Activated T-cell treated with anti-CD3 and anti-CD28 coated beads for 1 hour (primary cell): ENCODE measurements around the gene KANK4.

Source experiments
- DNase-seq: peaks from one replicate; pipeline ENCODE4 v3.0.0-alpha.2; 2020; ENCODE audit warnings: low read depth

The KANK4 gene

DNA sequence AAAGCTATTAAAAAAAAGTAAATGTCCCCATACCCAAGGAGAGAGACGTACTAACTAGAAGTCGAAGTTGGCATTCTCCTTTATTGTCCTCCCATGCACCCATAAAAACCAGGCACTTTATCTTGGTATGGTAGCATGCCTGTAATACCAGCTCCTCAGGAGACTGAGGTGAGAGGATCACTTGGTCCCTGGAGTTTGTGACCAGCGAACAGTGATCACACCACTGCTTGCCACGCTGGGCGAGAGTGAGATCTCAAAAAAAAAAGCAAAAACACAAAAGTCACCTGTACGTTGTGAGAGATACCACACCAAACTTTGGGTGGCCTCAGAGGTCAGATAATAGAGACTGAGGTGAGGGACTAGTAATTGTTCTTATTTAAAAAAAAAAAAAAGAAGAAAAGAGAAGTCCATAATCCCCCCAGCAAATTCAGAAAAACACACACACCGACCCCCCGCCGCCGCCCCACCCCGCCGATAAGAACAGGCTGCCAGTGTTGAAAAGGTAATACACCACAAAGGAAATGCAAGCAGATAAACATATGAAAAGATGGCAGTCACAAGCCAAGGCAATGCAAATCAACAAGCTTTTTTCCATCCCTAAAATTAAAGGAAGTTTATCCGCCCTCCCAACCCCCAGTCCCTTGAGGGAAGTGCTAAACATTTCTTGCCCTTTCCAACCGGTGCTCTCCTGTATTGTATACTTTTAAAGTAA lies 121.0 kb downstream of the KANK4 start:
- no peak for DNase-seq

GRCh38 chr1:62196086-62196690 lies 123.0 kb downstream of the KANK4 start:
- no peak for DNase-seq

DNA sequence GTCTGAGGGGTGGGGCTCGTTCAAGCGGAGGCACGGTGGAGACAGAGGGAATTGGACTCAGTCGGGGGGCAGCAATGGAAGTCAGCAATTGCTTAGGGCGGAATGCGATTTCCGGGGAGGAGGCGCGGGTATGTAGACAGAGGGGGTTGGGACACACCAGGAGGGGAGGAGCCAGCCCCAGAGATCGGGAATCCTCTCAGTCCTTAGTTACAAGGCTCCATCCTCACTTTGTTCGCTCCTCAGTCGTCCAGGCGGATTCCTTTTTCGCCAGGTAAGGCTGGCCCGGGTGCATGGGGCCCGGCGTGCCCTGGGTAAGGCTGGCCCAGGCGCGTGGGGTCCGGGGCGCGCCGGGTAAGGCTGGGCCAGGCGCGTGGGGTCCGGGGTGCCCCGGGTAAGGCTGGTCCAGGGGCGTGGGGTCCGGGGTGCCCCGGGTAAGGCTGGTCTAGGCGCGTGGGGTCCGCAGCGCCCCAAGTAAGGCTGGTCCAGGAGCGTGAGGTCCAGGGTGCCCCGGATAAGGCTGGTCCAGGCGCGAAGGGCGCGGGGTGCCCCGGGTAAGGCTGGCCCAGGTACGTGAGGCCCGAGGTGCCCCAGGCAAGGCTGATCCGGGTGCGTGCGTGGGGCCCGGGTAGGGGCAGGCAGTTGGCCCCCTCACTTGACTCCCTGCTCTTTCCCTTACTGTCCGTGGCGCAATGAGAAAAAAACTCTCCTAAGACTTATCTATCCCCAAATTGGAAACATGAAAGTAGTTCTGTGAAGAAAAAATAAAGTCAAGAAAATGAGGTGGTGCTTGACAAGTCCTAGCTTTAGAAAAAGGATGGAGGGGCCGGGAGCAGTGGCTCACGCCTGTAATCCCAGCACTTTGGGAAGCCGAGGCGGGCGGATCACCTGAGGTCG lies 124.3 kb downstream of the KANK4 start, which contains the start of gene L1TD1:
L1TD1 (plus strand) TSS at position 199 of the 894 bp plus-strand sequence. CDS start 11,780 bp downstream, outside the sequence.
- DNase-seq, result no peak

DNA sequence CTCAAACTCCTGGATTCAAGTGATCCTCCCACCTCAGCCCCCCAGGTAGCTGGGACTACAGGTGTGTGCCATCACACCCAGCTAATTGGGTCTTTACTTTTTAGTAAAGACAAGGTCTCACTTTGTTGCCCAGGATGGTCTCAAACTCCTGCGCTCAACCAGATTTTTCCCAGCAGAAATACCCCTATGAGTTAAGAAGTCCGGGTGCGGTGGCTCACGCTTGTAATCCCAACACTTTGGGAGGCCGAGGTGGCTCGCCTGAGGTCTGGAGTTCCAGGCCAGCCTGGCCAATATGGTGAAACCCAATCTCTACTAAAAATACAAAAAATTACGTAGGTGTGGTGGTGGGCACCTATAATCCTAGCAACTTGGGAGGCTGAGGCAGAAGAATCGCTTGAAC lies 131.1 kb downstream of the KANK4 start:
- DNase-seq, result no peak

- DNase-seq, result no peak
These were observed 131.7 kb downstream of the KANK4 start for GRCh38 chr1:62187548-62187947.
